Nephron progenitor cell (in vitro differentiated cells): Measurements from ENCODE around the gene GLUL.
A peak's percentile ranks its signal among the peaks of the same experiment; 100 is the strongest.

Experiments
- DNase-seq: peaks from one replicate; pipeline ENCODE4 v3.0.0; 2021
- H3K27ac Mint-ChIP-seq: 2 replicates; pipeline ENCODE4 v1.8.0; 2021; ENCODE audit warnings: mild to moderate bottlenecking, moderate library complexity, mixed read lengths
- H3K27me3 Mint-ChIP-seq: 2 replicates; pipeline ENCODE4 v1.8.0; 2021; ENCODE audit warnings: mild to moderate bottlenecking, low read depth, mixed read lengths; ENCODE audit not compliant: poor library complexity
- H3K36me3 Mint-ChIP-seq: 2 replicates; pipeline ENCODE4 v1.8.0; 2021; ENCODE audit warnings: low read depth, mixed read lengths
- H3K4me1 Mint-ChIP-seq: 2 replicates; pipeline ENCODE4 v1.8.0; 2021; ENCODE audit warnings: mixed read lengths
- H3K4me3 Mint-ChIP-seq: 2 replicates; pipeline ENCODE4 v1.8.0; 2021; ENCODE audit warnings: mild to moderate bottlenecking, moderate library complexity, mixed read lengths
- H3K9me3 Mint-ChIP-seq: 2 replicates; pipeline ENCODE4 v1.8.0; 2021; ENCODE audit warnings: mild to moderate bottlenecking, moderate library complexity, mixed read lengths
- CTCF ChIP-seq: fragments of 200-600 bp; sonication (generic); IDR thresholded peaks from 2 replicates; pipeline ENCODE4 v1.5.0; 2021; ENCODE audit warnings: antibody characterized with exemption

The GLUL gene

GRCh38 chr1:182428043-182428442 is 36.5 kb upstream of the GLUL start:
- Mint-ChIP-seq H3K4me3 (no peak overlapping the region), H3K4me1 (peaks cover 17% of the 10 kb centered on the region), H3K9me3 (no peaks in the 10 kb centered on the region), H3K36me3 (no peaks in the 10 kb centered on the region), H3K27me3 (peaks cover 7% of the 10 kb centered on the region), H3K27ac (no peak overlapping the region)
- DNase-seq, result no peak
- no peak for TF ChIP-seq CTCF

- Mint-ChIP-seq H3K27ac (no peak overlapping the region), H3K9me3 (no peaks in the 10 kb centered on the region), H3K4me1 (peaks cover 17% of the 10 kb centered on the region), H3K4me3 (no peak overlapping the region), H3K27me3 (peaks cover 7% of the 10 kb centered on the region), H3K36me3 (no peaks in the 10 kb centered on the region)
- no peak for DNase-seq
- no peak for TF ChIP-seq CTCF
Observed at GRCh38 chr1:182426442-182427430, 35.1 kb upstream of the GLUL start.

- Mint-ChIP-seq H3K27ac (peak overlapping the region; percentile 53), H3K27me3 (peaks cover 3% of the 10 kb centered on the region), H3K4me3 (no peak overlapping the region), H3K9me3 (no peaks in the 10 kb centered on the region), H3K4me1 (peaks cover 41% of the 10 kb centered on the region), H3K36me3 (no peaks in the 10 kb centered on the region)
- no peak for TF ChIP-seq CTCF
- no peak for DNase-seq
Observed at GRCh38 chr1:182415789-182416188, 24.2 kb upstream of the GLUL start.

- no peak for TF ChIP-seq CTCF
- Mint-ChIP-seq H3K27ac (no peak overlapping the region), H3K27me3 (peaks cover 3% of the 10 kb centered on the region), H3K9me3 (no peaks in the 10 kb centered on the region), H3K4me3 (no peak overlapping the region), H3K36me3 (no peaks in the 10 kb centered on the region), H3K4me1 (peaks cover 37% of the 10 kb centered on the region)
- DNase-seq, result no peak
Observed at GRCh38 chr1:182413969-182414368, 22.4 kb upstream of the GLUL start.

GRCh38 chr1:182413486-182413885 is 21.9 kb upstream of the GLUL start:
- DNase-seq, result no peak
- peaks cover 37% of the 10 kb centered on the region for H3K4me1 Mint-ChIP-seq
- no peak overlapping the region for H3K27ac Mint-ChIP-seq
- no peak overlapping the region for H3K4me3 Mint-ChIP-seq
- H3K9me3 Mint-ChIP-seq, result no peaks in the 10 kb centered on the region
- H3K27me3 Mint-ChIP-seq, result peaks cover 3% of the 10 kb centered on the region
- H3K36me3 Mint-ChIP-seq, result no peaks in the 10 kb centered on the region
- no peak for TF ChIP-seq CTCF
